SU-DHL-6 (cell line): ENCODE data around the gene ENO2.
"Not testable (repeated sequence)": the region's sequence is repeated elsewhere in the genome, so short reads cannot be mapped to it uniquely, and the experiment has no call there.

Source experiments
- H2AFZ ChIP-seq: fragments of 200-600 bp; sonication (generic); 2 replicates; pipeline ENCODE4 v1.6.1; 2014; ENCODE audit warnings: low read depth, mild to moderate bottlenecking, moderate library complexity, mixed read lengths, antibody characterized with exemption, low read length; ENCODE audit not compliant: severe bottlenecking
- H3F3A ChIP-seq: fragments of 200-600 bp; shearing (Covaris generic); 2 replicates; pipeline ENCODE4 v1.6.0; 2016; ENCODE audit warnings: antibody characterized with exemption, mild to moderate bottlenecking; ENCODE audit not compliant: insufficient read depth
- H3K27ac ChIP-seq: fragments of 200-600 bp; sonication (generic); 2 replicates; pipeline ENCODE4 v1.5.1; 2016; ENCODE audit warnings: low read depth, mild to moderate bottlenecking, low read length, moderate library complexity, mixed read lengths
- H3K27me3 ChIP-seq: fragments of 200-600 bp; sonication (generic), shearing (Covaris generic); 2 replicates; pipeline ENCODE4 v1.6.0; 2014; ENCODE audit warnings: mild to moderate bottlenecking, low read length
- H3K36me3 ChIP-seq: fragments of 200-600 bp; sonication (generic); 2 replicates; pipeline ENCODE4 v1.6.1; 2014; ENCODE audit warnings: mild to moderate bottlenecking, low read length, mixed read lengths
- H3K4me2 ChIP-seq: fragments of 300-600, 200-600 bp; shearing (Covaris generic), sonication (generic); 2 replicates; pipeline ENCODE4 v1.6.0; 2014; ENCODE audit warnings: low read length, low read depth, mild to moderate bottlenecking; ENCODE audit not compliant: poor library complexity, severe bottlenecking
- H3K4me3 ChIP-seq: fragments of 200-600 bp; sonication (generic); 2 replicates; pipeline ENCODE4 v1.5.1; 2014; ENCODE audit warnings: antibody characterized with exemption, low read length, mild to moderate bottlenecking, mixed read lengths; ENCODE audit not compliant: insufficient read depth, poor library complexity, severe bottlenecking
- H3K79me2 ChIP-seq: fragments of 200-600 bp; sonication (generic); 2 replicates; pipeline ENCODE4 v1.6.1; 2014; ENCODE audit warnings: mild to moderate bottlenecking, low read length, moderate library complexity; ENCODE audit not compliant: insufficient read depth
- H3K9ac ChIP-seq: fragments of 200-600 bp; sonication (generic); 2 replicates; pipeline ENCODE4 v1.7.0; 2014; ENCODE audit warnings: mild to moderate bottlenecking, low read length
- H3K9me2 ChIP-seq: fragments of 200-600 bp; sonication (generic); replicated peaks from 2 replicates; pipeline ENCODE4 v1.6.1; 2014; ENCODE audit warnings: low read length; ENCODE audit not compliant: insufficient read depth
- H3K9me3 ChIP-seq: fragments of 200-600 bp; sonication (generic); 2 replicates; pipeline ENCODE4 v1.6.1; 2014; ENCODE audit warnings: low read length, mixed read lengths; ENCODE audit not compliant: insufficient read depth
- H4K20me1 ChIP-seq: fragments of 200-600 bp; sonication (generic); 2 replicates; pipeline ENCODE4 v1.6.1; 2014; ENCODE audit warnings: low read depth, mild to moderate bottlenecking, antibody characterized with exemption, low read length, moderate library complexity, mixed read lengths
- EZH2phosphoT487 ChIP-seq: fragments of 200-600 bp; sonication (generic), shearing (Covaris generic); conservative IDR thresholded peaks from 2 replicates; pipeline ENCODE4 v1.6.1; 2018; ENCODE audit warnings: mild to moderate bottlenecking, antibody characterized with exemption, low read length, moderate library complexity, mixed read lengths
- TF ChIP-seq, protein P1 (sequence below): fragments of 200-600 bp; sonication (generic); IDR thresholded peaks from one replicate; pipeline ENCODE4 v1.5.1; 2017; ENCODE audit warnings: antibody characterized with exemption, mild to moderate bottlenecking, low read length, moderate library complexity; ENCODE audit not compliant: insufficient read depth, poor library complexity, severe bottlenecking

ENO2 gene

DNA sequence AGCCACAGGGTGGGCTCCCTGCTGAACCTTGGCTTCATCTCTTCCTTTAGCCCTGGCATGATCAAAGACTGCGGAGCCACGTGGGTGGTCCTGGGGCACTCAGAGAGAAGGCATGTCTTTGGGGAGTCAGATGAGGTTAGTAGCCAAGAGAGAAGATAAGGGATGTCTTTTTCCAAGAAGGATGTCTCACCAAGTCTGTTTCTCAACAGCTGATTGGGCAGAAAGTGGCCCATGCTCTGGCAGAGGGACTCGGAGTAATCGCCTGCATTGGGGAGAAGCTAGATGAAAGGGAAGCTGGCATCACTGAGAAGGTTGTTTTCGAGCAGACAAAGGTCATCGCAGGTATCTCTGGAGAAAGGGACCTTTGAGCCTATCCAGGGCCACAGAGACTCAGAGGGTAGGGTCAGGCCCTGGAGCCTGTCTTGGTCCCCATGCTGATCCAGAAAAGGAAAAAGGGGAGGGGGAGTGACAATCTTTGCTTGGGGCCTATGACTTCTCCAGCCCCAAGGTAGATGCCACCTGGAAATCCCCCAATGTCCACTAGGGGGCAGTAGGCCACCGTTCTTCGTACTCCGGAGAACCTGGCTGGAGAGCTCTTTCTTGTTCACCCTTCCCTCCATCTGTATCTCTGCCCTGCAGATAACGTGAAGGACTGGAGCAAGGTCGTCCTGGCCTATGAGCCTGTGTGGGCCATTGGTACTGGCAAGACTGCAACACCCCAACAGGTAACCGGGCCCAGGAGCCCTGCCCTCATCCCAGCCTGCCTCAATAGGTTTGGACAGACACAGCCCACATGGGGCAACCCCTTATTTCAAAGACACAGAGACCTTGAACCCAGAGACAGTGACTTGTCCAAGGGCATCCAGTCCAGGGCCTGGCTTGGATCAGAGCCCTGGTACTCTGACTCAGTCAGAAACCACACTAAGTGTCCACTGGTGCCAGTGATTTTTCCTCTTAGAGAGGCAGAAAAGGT lies 45.0 kb upstream of the ENO2 start:
- H3K9me2 ChIP-seq: no peaks in the 10 kb centered on the region
- H3K27ac ChIP-seq: peak overlapping the region; percentile 84
- H3F3A ChIP-seq: peaks cover 45% of the 10 kb centered on the region
- peaks cover 3% of the 10 kb centered on the region; the same call in 1 of the 2 replicates for H3K36me3 ChIP-seq
- H3K4me2 ChIP-seq: peak overlapping the region; percentile 87
- H3K9me3 ChIP-seq: no peaks in the 10 kb centered on the region
- peak overlapping the region; percentile 98 for H3K9ac ChIP-seq
- peak overlapping the region; percentile 77 for H3K4me3 ChIP-seq
- no peak for TF ChIP-seq EZH2phosphoT487
- TF ChIP-seq, protein P1, sequence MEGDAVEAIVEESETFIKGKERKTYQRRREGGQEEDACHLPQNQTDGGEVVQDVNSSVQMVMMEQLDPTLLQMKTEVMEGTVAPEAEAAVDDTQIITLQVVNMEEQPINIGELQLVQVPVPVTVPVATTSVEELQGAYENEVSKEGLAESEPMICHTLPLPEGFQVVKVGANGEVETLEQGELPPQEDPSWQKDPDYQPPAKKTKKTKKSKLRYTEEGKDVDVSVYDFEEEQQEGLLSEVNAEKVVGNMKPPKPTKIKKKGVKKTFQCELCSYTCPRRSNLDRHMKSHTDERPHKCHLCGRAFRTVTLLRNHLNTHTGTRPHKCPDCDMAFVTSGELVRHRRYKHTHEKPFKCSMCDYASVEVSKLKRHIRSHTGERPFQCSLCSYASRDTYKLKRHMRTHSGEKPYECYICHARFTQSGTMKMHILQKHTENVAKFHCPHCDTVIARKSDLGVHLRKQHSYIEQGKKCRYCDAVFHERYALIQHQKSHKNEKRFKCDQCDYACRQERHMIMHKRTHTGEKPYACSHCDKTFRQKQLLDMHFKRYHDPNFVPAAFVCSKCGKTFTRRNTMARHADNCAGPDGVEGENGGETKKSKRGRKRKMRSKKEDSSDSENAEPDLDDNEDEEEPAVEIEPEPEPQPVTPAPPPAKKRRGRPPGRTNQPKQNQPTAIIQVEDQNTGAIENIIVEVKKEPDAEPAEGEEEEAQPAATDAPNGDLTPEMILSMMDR: peak; percentile 75
- no peaks in the 10 kb centered on the region; the same call in 1 of the 2 replicates for H4K20me1 ChIP-seq
- no peaks in the 10 kb centered on the region for H3K27me3 ChIP-seq
- peaks cover 19% of the 10 kb centered on the region for H3K79me2 ChIP-seq
- H2AFZ ChIP-seq: no peak overlapping the region

DNA sequence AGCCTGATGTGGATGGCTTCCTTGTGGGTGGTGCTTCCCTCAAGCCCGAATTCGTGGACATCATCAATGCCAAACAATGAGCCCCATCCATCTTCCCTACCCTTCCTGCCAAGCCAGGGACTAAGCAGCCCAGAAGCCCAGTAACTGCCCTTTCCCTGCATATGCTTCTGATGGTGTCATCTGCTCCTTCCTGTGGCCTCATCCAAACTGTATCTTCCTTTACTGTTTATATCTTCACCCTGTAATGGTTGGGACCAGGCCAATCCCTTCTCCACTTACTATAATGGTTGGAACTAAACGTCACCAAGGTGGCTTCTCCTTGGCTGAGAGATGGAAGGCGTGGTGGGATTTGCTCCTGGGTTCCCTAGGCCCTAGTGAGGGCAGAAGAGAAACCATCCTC lies 44.1 kb upstream of the ENO2 start:
- peak overlapping the region; percentile 87 for H3K4me2 ChIP-seq
- not testable (repeated sequence) for H2AFZ ChIP-seq, H3K4me3 ChIP-seq, H3K36me3 ChIP-seq, H4K20me1 ChIP-seq, H3K9me3 ChIP-seq, H3K9ac ChIP-seq, H3K27me3 ChIP-seq, H3K9me2 ChIP-seq
- H3K27ac ChIP-seq: peak overlapping the region; percentile 69; the same call in 1 of the 2 replicates
- peaks cover 48% of the 10 kb centered on the region for H3F3A ChIP-seq
- peaks cover 19% of the 10 kb centered on the region for H3K79me2 ChIP-seq

DNA sequence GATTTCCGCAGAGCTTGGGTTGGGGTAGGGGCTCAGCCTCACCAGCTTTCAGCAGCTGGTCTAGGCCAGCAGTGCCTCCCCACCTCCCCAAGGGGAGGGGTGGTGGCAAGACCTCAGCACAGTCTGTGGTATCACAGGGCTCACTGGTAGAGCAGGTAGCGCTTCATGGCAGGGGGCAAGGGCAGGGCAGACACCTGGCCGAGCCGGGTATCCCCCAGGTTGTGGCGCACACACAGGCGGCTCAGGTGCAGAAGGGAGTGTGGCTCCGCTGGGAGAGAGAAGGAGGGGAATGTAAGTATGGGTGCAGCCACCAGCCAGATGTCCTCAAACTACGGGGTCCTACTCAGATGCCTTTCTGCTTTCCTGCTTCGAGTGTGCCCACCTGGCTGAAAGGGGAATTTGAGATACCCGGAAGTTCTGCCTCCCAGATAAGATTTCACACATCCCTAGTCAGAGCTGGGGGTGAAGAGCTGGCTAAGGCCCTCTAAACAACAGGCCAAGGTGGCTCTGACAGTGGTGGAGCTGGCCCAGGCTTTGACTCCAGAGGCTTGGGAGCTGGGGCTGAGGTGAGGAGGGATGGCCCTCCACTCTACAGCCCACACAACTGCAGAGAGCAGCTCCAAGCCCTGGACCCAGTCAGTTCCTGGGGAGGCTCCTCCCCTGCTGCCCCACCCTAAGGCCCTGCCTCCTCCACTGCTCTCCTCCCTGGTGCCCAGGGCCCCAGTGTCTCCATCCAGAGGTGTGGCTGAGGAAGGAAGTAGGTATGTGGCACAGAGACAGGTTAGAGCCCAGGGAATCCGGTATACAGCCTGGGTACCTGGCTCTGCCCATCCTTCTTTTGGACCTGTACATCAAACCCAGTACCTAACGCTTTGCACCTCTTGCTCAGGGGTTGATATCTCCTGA lies 43.1 kb upstream of the ENO2 start:
- Histone ChIP-seq H2AFZ (no peak overlapping the region), H3K9ac (peak overlapping the region; percentile 82), H3K9me3 (no peaks in the 10 kb centered on the region), H4K20me1 (no peaks in the 10 kb centered on the region; the same call in 1 of the 2 replicates), H3K27ac (peak overlapping the region; percentile 69), H3K9me2 (no peaks in the 10 kb centered on the region), H3K36me3 (peaks cover 3% of the 10 kb centered on the region; the same call in 1 of the 2 replicates), H3K4me2 (peak overlapping the region; percentile 85), H3K79me2 (peaks cover 19% of the 10 kb centered on the region), H3K4me3 (peak overlapping the region; percentile 70), H3K27me3 (no peaks in the 10 kb centered on the region), H3F3A (peaks cover 48% of the 10 kb centered on the region)
- no peak for TF ChIP-seq EZH2phosphoT487
- TF ChIP-seq, protein P1: no peak
